OCI-LY7 (cell line): Measurements from ENCODE around the gene ABCC3. TPM values are rescaled to one million over a fixed set of nuclear protein-coding genes. Genes with fewer than 3 reads are reported as not detected.
A peak's percentile ranks its signal among the peaks of the same experiment; 100 is the strongest.

Experiments
- BruUV-seq: library from RNA; stranded (reverse); fragments of 400-500 nt; replicated peaks from 2 replicates; lab custom pipeline; 2021; lab: Mats Ljungman, UMichigan
- CTCF ChIA-PET: fragments of 300-600 bp; sonication (Branson Sonifier 250); formaldehyde crosslinking; loops from one replicate; lab custom pipeline; 2022; ENCODE audit warnings: antibody characterized with exemption; ENCODE audit not compliant: unreplicated experiment; lab: Charles Lee
- POLR2A ChIA-PET: fragments of 300-600 bp; sonication (Branson Sonifier 250); formaldehyde crosslinking; loops from one replicate; lab custom pipeline; 2022; ENCODE audit warnings: antibody characterized with exemption; lab: Charles Lee
- DNase-seq: peaks from one replicate; pipeline ENCODE4 v3.0.0-alpha.2; 2015; ENCODE audit warnings: low spot score
- H2AFZ ChIP-seq: fragments of 200-600 bp; sonication (generic), shearing (Covaris generic); 2 replicates; pipeline ENCODE4 v1.6.1; 2014; ENCODE audit warnings: mild to moderate bottlenecking, antibody characterized with exemption, low read length, moderate library complexity
- H3K27ac ChIP-seq: fragments of 200-600 bp; sonication (generic); 2 replicates; pipeline ENCODE4 v1.5.1; 2014; ENCODE audit warnings: mixed run types, low read depth, mild to moderate bottlenecking, moderate library complexity, low read length, inconsistent platforms; ENCODE audit not compliant: poor library complexity, severe bottlenecking
- H3K36me3 ChIP-seq: fragments of 200-600 bp; sonication (generic); 2 replicates; pipeline ENCODE4 v1.6.1; 2014; ENCODE audit warnings: mild to moderate bottlenecking, antibody characterized with exemption, low read length, moderate library complexity, mixed read lengths; ENCODE audit not compliant: insufficient read depth
- H3K4me1 ChIP-seq: fragments of 200-600 bp; sonication (generic); 2 replicates; pipeline ENCODE4 v1.5.1; 2014; ENCODE audit warnings: mild to moderate bottlenecking, low read length; ENCODE audit not compliant: insufficient read depth, poor library complexity, severe bottlenecking
- H3K4me2 ChIP-seq: fragments of 200-600 bp; sonication (generic); 2 replicates; pipeline ENCODE4 v1.6.1; 2014; ENCODE audit warnings: mild to moderate bottlenecking, low read length
- H3K4me3 ChIP-seq: fragments of 200-600 bp; sonication (generic); 2 replicates; pipeline ENCODE4 v1.5.1; 2014; ENCODE audit warnings: mild to moderate bottlenecking, low read depth, low read length; ENCODE audit not compliant: poor library complexity, severe bottlenecking
- H3K79me2 ChIP-seq: fragments of 200-600 bp; sonication (generic); 2 replicates; pipeline ENCODE4 v1.6.1; 2016; ENCODE audit warnings: low read depth, mild to moderate bottlenecking, low read length, moderate library complexity, mixed read lengths; ENCODE audit not compliant: insufficient read depth
- H3K9me2 ChIP-seq: fragments of 200-600 bp; sonication (generic); 2 replicates; pipeline ENCODE4 v1.6.1; 2016; ENCODE audit warnings: mild to moderate bottlenecking, low read length, mixed read lengths; ENCODE audit not compliant: insufficient read depth
- H3K9me3 ChIP-seq: fragments of 200-600 bp; sonication (generic); 2 replicates; pipeline ENCODE4 v1.6.1; 2014; ENCODE audit warnings: mild to moderate bottlenecking, mixed run types, low read length, mixed read lengths
- H4K20me1 ChIP-seq: fragments of 200-600 bp; sonication (generic); 2 replicates; pipeline ENCODE4 v1.6.1; 2014; ENCODE audit warnings: mild to moderate bottlenecking, antibody characterized with exemption, low read length, moderate library complexity, mixed read lengths; ENCODE audit not compliant: insufficient read depth
- EZH2phosphoT487 ChIP-seq: fragments of 200-600 bp; sonication (generic); IDR thresholded peaks from 2 replicates; pipeline ENCODE4 v1.6.1; 2018; ENCODE audit warnings: low read depth, borderline replicate concordance, mild to moderate bottlenecking, mixed run types, antibody characterized with exemption, low read length, moderate library complexity, mixed read lengths
- intact Hi-C: fragments of 100-400 bp; cut with micrococcal nuclease; formaldehyde crosslinking; loops from one replicate; pipeline ENCODE4 v1.10.0; 2022; ENCODE audit not compliant: unreplicated experiment
- total RNA-seq, 2 experiments: library from RNA; depleted of rRNA in 1 of 2; stranded (reverse); fragments of >200 nt in 1 of 2; shearing (Covaris generic) in 1 of 2; gene quantifications; 2 replicates each; pipeline ENCODE4 v1.2.3, GENCODE V29; 2014 to 2022
- TF ChIP-seq, protein P1 (sequence below): fragments of 200-600 bp; sonication (generic); conservative IDR thresholded peaks from 2 replicates; pipeline ENCODE4 v1.5.1; 2014; ENCODE audit warnings: mild to moderate bottlenecking, antibody characterized with exemption, low read length, moderate library complexity, mixed read lengths

Gene ABCC3
- total RNA-seq, 2 experiments from 2014 or later, result not detected

DNA sequence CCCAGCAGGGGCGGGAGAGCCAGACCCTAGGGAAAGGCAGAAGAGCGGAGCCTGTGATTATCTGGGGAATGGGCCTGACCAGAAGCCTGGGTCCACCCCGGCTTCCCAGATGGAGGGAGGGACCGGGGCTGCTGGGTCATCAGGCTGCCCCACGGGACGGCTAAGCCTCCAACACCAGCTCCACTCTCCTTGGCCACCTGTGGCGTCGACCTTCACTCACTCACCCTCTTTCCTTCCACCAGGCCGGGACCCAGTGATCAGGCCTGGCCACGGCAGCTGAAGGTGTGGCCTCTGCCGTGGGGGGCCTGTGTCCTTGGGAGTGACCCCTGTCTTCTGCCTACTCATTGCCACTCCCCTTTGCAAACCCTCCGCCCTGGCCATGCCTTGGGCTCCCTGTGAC, 22.4 kb upstream of the ABCC3 start:
- ChIA-PET CTCF (no interaction called here), POLR2A (no interaction called here)
- Histone ChIP-seq H3K36me3 (no peaks in the 10 kb centered on the region), H3K27ac (no peak overlapping the region), H3K4me1 (no peaks in the 10 kb centered on the region), H4K20me1 (no peaks in the 10 kb centered on the region), H3K79me2 (no peaks in the 10 kb centered on the region), H3K9me3 (no peaks in the 10 kb centered on the region), H2AFZ (no peak overlapping the region), H3K4me2 (no peak overlapping the region), H3K9me2 (no peaks in the 10 kb centered on the region), H3K4me3 (no peak overlapping the region)
- intact Hi-C loops, result no loop called here
- TF ChIP-seq EZH2phosphoT487, result no peak
- TF ChIP-seq, protein P1, sequence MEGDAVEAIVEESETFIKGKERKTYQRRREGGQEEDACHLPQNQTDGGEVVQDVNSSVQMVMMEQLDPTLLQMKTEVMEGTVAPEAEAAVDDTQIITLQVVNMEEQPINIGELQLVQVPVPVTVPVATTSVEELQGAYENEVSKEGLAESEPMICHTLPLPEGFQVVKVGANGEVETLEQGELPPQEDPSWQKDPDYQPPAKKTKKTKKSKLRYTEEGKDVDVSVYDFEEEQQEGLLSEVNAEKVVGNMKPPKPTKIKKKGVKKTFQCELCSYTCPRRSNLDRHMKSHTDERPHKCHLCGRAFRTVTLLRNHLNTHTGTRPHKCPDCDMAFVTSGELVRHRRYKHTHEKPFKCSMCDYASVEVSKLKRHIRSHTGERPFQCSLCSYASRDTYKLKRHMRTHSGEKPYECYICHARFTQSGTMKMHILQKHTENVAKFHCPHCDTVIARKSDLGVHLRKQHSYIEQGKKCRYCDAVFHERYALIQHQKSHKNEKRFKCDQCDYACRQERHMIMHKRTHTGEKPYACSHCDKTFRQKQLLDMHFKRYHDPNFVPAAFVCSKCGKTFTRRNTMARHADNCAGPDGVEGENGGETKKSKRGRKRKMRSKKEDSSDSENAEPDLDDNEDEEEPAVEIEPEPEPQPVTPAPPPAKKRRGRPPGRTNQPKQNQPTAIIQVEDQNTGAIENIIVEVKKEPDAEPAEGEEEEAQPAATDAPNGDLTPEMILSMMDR, result no peak
- no peak for DNase-seq
- BruUV-seq, result no TSS peak

DNA sequence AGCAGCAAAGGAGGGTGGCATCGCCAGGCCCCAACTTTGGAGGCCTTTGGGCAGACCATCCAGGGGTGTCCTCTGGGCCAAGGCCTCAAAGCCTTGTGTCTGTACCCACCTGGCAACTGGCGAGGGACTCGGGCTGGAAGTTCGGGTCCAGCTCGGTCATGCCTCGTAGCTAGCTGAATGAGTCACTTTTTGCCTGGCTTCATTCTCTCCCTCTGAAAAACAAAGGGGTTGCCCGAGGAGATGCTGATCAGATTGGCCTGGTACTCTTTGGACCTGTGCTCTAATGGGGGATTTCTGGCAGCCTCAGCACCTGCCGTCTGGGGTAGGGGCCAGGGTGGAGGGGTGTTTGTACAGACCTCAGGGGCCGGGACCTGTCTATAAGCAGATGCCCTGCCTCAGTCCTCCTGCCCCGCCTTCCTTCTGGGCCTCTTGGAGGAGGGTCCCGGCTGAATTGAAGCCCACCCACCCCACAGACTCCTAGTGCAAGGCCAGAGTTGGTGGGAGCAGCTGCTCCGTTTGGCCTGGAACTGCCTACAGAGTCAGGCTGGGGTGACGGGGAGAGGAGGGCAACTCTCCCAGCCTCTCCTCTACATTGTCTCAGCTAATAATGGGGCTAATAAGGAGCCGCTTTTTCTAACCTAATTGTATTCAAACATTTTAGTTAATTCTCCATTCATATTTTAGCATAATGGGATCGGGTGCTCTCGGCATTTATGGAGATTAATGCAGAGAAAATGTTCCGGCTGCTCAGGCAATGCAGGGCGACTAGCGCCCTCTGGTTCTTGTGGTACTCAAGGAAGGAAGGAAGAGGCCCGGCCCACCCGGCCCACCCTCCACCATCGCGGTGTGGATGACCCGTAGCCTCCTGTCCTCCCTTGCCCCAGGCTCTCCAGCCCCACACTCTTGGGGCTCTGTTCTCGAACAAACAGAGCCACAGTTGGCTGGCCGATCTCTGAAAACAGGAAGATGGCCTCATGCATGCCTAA, 21.4 kb upstream of the ABCC3 start:
- Histone ChIP-seq H2AFZ (no peak overlapping the region), H3K4me1 (no peaks in the 10 kb centered on the region), H3K9me2 (no peaks in the 10 kb centered on the region), H3K79me2 (no peaks in the 10 kb centered on the region), H4K20me1 (no peaks in the 10 kb centered on the region), H3K36me3 (no peaks in the 10 kb centered on the region), H3K9me3 (no peaks in the 10 kb centered on the region), H3K4me3 (no peak overlapping the region), H3K27ac (no peak overlapping the region), H3K4me2 (no peak overlapping the region)
- TF ChIP-seq, protein P1, result 0 out of 2 replicates have a peak, but pooled peaks have one; percentile 17
- no peak for TF ChIP-seq EZH2phosphoT487
- intact Hi-C loops, result no loop called here
- POLR2A ChIA-PET, result no interaction called here
- CTCF ChIA-PET, result no interaction called here
- DNase-seq, result no peak
- BruUV-seq, result no TSS peak
